Right renal pelvis (tissue), 4 donors: ENCODE measurements around the gene PODNL1. TPM values are rescaled to one million over a fixed set of nuclear protein-coding genes. Genes with fewer than 3 reads are reported as not detected.
"Not testable (repeated sequence)": the region's sequence is repeated elsewhere in the genome, so short reads cannot be mapped to it uniquely, and the experiment has no call there.

Experiments
- DNase-seq, 4 donors: peaks; one replicate each; pipeline ENCODE4 v3.0.0-alpha.2; 2013; ENCODE audit warnings: low read depth in 4 of 4, low spot score in 3 of 4, missing footprints in 1 of 4
- polyA plus RNA-seq, 4 donors: library from polyadenylated mRNA; unstranded; fragments of 120-200 nt; gene quantifications; one replicate each; pipeline ENCODE4 v1.2.1, GENCODE V29; 2013; ENCODE audit not compliant: insufficient read length in 4 of 4

Gene PODNL1
- polyA plus RNA-seq, 4 donors = 0.84 to 1.6 (median 1.1) TPM

- DNase-seq = no peak
Measured at GRCh38 chr19:13930402-13930801, 7.8 kb downstream of the PODNL1 start.

DNA sequence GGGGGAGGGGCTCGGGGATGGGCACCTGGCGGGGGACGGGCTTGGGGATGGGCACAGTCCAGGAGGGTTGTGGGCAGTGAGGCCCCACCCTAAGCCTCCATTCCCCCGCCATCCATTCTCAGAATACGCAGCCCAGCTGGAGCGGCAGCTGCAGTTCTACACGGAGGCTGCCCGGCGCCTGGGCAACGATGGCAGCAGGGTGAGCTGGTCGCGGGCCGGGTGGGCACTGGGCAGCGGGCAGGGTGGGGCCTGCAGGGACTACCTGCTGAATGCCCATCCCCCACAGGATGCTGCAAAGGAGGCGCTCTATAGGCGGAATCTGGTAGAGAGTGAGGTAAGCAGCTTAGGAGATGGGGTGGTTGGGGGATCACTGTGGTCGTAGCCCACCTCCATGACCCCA, 8.3 kb downstream of the PODNL1 start:
- DNase-seq = no peak

DNA sequence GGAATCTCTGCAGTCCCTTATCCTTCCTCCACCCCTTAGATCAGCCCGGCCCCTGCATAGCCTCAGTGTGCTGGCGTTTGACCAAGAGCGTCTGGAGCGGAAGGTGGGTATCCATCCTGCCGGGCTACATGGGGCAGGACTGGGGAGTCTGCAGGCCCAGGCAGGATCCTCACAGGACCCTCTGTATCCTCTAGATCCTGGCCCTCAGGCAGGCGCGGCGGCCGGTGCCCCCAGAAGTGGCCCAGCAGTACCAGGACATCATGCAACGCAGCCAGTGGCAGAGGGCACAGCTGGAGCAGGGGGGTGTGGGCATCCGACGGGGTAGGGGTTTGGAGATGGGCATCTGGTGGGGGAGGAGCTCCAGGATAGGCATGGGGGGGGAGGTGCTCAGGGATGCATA, 8.9 kb downstream of the PODNL1 start:
- no peak for DNase-seq

GRCh38 chr19:13926715-13927114, 11.5 kb downstream of the PODNL1 start:
- no peak for DNase-seq

DNA sequence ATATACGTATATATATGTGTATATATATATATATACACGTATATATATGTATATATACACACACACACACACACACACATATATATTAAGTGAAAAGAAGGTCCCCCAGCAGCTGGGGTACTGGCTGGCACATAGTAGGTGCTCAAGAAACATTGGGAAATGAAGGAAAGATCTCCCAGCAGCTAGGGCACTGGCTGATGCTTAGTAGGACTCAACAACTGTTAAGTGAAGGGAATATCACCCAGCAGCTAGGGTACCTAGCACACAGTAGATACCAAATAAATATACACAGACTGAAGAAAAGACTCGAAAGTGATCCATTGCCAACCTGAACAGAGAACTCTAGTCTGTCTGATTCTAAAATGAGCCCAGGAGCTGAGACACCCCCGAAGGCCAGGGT, 12.2 kb downstream of the PODNL1 start:
- DNase-seq = no peak

GRCh38 chr19:13923194-13923987, 14.8 kb downstream of the PODNL1 start:
- DNase-seq = no peak

- not testable (repeated sequence) for DNase-seq
Measured at GRCh38 chr19:13922118-13922517, 16.1 kb downstream of the PODNL1 start.

GRCh38 chr19:13920940-13921747, 17.1 kb downstream of the PODNL1 start:
- DNase-seq = no peak

DNA sequence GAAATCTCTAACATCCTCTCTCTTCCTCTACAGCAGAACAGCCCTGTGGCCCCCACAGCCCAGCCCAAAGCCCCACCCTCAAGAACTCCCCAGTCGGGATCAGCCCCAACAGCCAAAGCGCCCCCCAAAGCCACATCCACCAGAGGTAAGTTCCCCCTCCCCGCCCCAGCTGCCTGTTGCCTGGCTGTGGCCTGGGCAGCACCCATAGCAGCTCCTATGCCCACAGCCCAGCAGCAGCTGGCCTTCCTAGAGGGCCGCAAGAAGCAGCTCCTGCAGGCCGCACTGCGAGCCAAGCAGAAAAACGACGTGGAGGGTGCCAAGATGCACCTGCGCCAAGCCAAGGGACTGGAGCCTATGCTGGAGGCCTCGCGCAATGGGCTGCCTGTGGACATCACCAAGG, 17.7 kb downstream of the PODNL1 start:
- no peak for DNase-seq

DNA sequence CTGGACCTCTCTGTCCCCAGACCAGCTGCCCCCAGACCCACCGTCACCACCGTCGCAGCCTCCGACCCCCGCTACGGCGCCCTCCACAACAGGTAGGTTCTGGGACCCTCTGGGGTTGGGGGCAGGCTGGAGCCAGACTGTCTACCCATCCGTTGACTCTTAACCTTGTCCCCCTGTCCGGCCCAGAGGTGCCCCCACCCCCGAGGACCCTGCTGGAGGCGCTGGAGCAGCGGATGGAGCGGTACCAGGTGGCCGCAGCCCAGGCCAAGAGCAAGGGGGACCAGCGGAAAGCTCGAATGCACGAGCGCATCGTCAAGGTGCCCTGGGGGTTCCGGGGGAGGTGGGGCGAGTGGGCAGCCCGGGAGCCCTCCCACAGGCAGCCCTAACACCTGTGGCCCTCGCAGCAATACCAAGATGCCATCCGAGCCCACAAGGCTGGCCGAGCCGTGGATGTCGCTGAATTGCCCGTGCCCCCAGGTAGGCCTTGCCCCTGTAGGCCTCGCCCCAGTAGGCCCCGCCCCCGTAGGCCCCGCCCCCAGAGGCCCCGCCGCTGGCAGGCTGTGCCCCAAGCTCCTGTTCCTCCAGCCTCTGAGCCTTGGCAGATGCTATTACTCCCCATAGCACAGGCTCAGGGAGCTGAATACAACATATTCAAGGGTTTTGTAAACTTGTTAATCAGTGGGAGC, 19.3 kb downstream of the PODNL1 start:
- no peak for DNase-seq

- DNase-seq = no peak
Measured at GRCh38 chr19:13917888-13918406, 20.3 kb downstream of the PODNL1 start.

- no peak for DNase-seq
Measured at GRCh38 chr19:13914777-13915176, 23.4 kb downstream of the PODNL1 start.

DNA sequence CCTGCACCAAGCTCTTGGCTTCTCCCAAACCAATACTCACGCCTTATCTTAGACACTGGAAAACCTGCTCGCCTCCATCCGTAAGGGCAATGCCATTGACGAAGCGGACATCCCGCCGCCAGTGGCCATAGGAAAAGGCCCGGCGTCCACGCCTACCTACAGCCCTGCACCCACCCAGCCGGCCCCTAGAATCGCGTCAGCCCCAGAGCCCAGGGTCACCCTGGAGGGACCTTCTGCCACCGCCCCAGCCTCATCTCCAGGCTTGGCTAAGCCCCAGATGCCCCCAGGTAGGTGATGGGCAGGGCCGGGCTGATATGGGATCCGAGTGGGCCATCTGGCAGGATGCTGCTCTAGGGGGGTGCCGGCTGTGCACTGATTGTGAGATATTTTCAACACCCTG, 24.9 kb downstream of the PODNL1 start:
- DNase-seq = no peak

DNA sequence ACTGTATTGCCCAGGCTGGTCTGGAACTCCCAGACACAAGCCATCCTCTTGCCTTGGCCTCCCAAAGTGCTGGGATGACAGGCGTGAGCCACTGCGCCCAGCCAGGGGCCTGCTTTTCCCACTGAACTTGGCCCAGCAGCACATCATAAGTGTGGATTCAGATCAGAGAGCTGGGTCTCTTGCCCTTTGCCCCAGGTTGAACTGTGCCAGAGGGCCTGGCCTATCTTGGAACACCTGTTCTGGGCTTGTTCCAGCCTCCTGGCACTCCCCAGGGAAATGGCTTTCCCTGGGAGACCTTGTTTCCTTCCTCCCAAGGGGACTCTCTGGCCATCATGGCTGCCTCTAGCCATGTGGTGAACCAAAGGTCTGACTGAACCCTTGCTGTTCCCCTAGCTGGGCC, 28.8 kb downstream of the PODNL1 start:
- no peak for DNase-seq

GRCh38 chr19:13908674-13909073, 29.5 kb downstream of the PODNL1 start:
- DNase-seq = no peak

DNA sequence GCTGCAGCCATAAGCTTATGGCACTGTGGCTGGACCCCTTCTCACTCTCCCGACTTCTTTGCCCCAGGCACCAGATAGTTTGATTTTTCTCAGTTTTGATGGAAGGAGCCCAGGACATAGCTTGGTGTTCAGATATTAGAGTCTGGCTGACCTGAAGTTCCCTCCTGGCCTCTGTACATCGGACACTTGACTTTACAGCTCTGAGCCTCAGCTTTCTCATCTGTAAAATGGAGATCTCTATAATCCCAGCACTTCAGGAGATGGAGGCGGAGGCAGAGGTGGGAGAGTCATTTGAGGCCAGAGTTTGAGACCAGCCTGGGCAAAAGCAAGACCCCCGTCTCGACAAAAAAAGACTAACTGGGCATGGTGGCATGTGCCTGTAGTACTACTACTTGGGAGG, 31.3 kb downstream of the PODNL1 start:
- no peak for DNase-seq

GRCh38 chr19:13906521-13906904, 31.7 kb downstream of the PODNL1 start:
- DNase-seq = no peak

DNA sequence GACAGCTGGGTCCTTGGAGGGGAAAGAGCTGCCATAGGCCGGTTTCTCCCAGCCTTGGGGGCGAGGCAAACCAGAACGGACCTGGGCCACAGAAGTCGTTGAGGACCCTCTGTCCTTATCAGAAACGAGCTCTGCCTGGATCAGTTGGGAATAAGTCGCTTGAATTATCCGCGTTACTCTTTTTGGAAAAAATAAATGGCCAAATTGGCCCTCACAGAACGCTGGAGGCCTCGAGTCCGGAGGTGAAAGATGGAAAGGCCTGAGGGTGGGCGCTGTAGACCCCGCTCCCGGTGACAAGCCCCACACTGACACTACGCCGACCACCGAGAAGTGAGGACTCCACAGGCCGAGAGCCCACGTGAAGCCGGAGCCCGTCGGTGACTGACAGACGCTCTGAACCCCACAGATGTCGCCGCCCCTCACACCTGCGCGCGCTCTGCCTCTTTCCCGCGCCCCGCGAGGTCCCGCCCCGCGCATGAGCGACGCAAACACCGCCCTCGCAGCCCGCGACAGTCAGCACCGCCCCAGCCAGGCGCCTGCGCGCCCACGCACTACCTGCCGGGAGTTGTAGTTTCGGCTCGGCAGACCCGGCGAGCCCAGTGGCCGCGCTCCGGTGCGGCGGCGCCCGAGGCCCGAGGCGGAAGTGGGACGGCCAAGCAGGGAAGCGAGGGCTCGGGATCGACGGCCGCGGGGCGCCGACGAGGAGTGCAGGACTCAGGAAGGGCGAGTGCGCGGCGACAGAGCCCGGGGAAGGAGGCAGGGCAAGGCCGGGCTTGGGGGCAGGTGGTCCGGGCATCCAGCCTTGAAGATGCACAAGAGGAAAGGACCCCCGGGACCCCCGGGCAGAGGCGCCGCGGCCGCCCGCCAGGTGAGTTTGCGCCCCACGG, 32.3 kb downstream of the PODNL1 start, which contains the start of the genes BRME1 and CC2D1A:
Gene BRME1, minus strand, starts transcription at position 484 of the 887 bp plus-strand sequence. CDS start 1,225 bp downstream, outside the sequence.
Gene CC2D1A, plus strand, starts transcription at position 568 of the 887 bp plus-strand sequence. Its CDS starts 241 bp downstream, at position 809.
- peak in 3 of 4 donors; percentile 73 to 78 (median 77) for DNase-seq

DNA sequence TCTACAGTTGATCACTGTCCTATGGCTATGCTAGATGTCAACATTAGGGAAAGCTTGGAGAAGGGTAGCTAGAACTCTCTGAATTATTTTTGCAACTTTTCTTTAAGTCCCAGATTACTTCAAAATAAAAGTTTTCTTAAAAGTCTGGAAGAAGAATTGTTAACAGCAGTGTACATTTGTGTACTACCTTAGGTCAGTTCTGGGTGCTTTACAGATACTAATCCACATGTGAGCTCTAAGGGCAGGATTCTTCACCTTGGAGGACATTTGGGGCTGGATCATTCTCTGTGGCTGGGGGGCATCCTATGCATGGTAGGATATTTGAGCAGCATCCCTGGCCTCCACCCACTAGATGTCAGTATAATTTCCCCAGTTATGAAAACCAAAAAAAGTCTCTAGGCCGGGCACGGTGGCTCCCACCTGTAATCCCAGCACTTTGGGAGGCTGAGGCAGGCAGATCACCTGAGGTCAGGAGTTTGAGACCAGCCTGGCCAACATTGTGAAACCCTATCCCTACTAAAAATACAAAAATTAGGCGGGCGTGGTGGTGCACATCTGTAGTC, 35.1 kb downstream of the PODNL1 start:
- DNase-seq = no peak
